ENCODE data around the gene TESPA1. TPM values are rescaled to one million over a fixed set of nuclear protein-coding genes. Genes with fewer than 3 reads are reported as not detected.

TESPA1 gene
- total RNA-seq, 1 experiment from 2014 or later = not detected

GRCh38 chr12:54926246-54926645 is 58.3 kb downstream of the TESPA1 start:
- peaks cover 16% of the 10 kb centered on the region for H3K9me3 Mint-ChIP-seq (ENCODE audit: low read depth, unreplicated experiment)
- CTCF ChIA-PET = no interaction called here
- intact Hi-C loops (cut with micrococcal nuclease; ENCODE audit: unreplicated experiment) = no loop called here
- H3K36me3 Mint-ChIP-seq (ENCODE audit: insufficient read depth, unreplicated experiment) = no peaks in the 10 kb centered on the region
- H3K4me3 Mint-ChIP-seq (ENCODE audit: low read depth, unreplicated experiment) = no peak overlapping the region
- TF ChIP-seq, protein P1, sequence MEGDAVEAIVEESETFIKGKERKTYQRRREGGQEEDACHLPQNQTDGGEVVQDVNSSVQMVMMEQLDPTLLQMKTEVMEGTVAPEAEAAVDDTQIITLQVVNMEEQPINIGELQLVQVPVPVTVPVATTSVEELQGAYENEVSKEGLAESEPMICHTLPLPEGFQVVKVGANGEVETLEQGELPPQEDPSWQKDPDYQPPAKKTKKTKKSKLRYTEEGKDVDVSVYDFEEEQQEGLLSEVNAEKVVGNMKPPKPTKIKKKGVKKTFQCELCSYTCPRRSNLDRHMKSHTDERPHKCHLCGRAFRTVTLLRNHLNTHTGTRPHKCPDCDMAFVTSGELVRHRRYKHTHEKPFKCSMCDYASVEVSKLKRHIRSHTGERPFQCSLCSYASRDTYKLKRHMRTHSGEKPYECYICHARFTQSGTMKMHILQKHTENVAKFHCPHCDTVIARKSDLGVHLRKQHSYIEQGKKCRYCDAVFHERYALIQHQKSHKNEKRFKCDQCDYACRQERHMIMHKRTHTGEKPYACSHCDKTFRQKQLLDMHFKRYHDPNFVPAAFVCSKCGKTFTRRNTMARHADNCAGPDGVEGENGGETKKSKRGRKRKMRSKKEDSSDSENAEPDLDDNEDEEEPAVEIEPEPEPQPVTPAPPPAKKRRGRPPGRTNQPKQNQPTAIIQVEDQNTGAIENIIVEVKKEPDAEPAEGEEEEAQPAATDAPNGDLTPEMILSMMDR (IDR thresholded peaks at IDR 0.05; ENCODE audit: unreplicated experiment) = no peak
- no TSS peak for BruUV-seq (replicated peaks)
- H3K27ac Mint-ChIP-seq (ENCODE audit: unreplicated experiment) = no peak overlapping the region
- H3K4me1 Mint-ChIP-seq (ENCODE audit: low read depth, unreplicated experiment) = no peaks in the 10 kb centered on the region
- no peaks in the 10 kb centered on the region for H3K27me3 Mint-ChIP-seq (ENCODE audit: unreplicated experiment)
- DNase-seq = no peak

DNA sequence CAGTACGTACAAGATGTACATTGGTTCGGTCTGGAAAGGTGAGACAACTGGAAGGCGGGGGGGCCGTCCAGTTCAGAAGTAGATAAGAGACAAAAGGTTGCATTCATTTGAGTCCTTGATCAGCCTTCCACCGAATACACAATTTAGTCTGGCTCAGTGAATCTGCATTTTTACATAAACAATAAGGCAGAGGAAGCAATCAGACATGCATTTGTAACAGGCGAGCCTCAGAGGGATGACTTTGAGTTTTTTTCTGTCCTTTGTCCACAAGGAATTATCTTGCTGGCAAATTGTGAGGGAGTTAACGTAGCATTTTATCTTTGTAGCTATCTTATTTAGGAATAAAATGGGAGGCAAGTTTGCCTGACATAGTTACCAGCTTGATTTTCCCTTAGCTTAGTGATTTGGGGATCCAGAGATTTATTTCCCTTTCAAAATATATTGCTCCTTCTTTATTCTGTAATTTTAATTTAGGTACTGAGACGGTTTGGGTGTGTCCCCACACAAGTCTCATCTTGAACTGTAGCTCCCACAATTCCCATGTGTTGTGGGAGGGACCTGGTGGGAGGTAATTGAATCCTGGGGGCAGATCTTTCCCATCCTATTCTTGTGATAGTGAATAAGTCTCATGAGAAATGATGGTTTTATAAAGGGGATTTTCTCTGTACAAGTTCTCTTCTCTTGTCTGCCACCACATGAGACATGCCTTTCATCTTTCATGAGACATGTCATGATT is 59.4 kb downstream of the TESPA1 start:
- Mint-ChIP-seq H3K9me3 (ENCODE audit: low read depth, unreplicated experiment) (peaks cover 8% of the 10 kb centered on the region), H3K36me3 (ENCODE audit: insufficient read depth, unreplicated experiment) (no peaks in the 10 kb centered on the region), H3K4me1 (ENCODE audit: low read depth, unreplicated experiment) (no peaks in the 10 kb centered on the region), H3K27me3 (ENCODE audit: unreplicated experiment) (no peaks in the 10 kb centered on the region), H3K27ac (ENCODE audit: unreplicated experiment) (no peak overlapping the region), H3K4me3 (ENCODE audit: low read depth, unreplicated experiment) (no peak overlapping the region)
- DNase-seq = no peak
- no TSS peak for BruUV-seq (replicated peaks)
- CTCF ChIA-PET = no interaction called here
- intact Hi-C loops (cut with micrococcal nuclease; ENCODE audit: unreplicated experiment) = no loop called here
- TF ChIP-seq, protein P1 (IDR thresholded peaks at IDR 0.05; ENCODE audit: unreplicated experiment) = no peak

DNA sequence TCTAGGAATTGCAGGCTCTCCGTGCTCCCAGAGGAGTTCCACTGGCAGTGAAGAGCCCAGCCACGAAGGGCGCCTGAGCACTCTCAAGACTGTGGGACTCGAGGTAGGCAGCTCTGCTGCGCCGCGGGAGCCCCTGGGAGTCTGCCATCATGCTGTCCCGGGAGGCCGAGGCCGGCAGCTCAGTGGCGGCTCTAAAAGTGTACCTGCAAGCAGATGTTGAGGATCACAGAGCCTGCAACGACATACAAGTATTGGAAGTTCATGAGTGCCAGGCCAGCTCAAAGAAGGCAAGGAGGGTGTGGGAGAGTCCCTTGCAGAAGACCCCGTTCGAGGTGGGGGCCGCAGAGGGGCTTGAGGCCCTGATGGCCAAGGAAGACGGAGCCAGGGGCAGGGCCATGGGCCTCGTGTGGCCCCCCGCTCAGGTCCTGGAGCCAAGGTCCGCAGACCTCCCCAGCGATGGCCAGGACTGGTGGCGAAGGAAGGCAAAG is 67.5 kb downstream of the TESPA1 start:
- H3K27me3 Mint-ChIP-seq (ENCODE audit: unreplicated experiment) = peaks cover 33% of the 10 kb centered on the region
- no peaks in the 10 kb centered on the region for H3K9me3 Mint-ChIP-seq (ENCODE audit: low read depth, unreplicated experiment)
- no peak overlapping the region for H3K4me3 Mint-ChIP-seq (ENCODE audit: low read depth, unreplicated experiment)
- no peak for DNase-seq
- intact Hi-C loops (cut with micrococcal nuclease; ENCODE audit: unreplicated experiment) = no loop called here
- TF ChIP-seq, protein P1 (IDR thresholded peaks at IDR 0.05; ENCODE audit: unreplicated experiment) = no peak
- no TSS peak for BruUV-seq (replicated peaks)
- no peaks in the 10 kb centered on the region for H3K36me3 Mint-ChIP-seq (ENCODE audit: insufficient read depth, unreplicated experiment)
- H3K4me1 Mint-ChIP-seq (ENCODE audit: low read depth, unreplicated experiment) = no peaks in the 10 kb centered on the region
- no peak overlapping the region for H3K27ac Mint-ChIP-seq (ENCODE audit: unreplicated experiment)
- CTCF ChIA-PET = no interaction called here

Other genes with a start within 250 kb of the TESPA1 start
- not detected in 2 replicates for gene MUCL1, start 130.2 kb downstream of the TESPA1 start, total RNA-seq (2022)
- not detected in 2 replicates for gene NEUROD4, start 35.2 kb upstream of the TESPA1 start, total RNA-seq (2022)
- not detected in 2 replicates for gene OR9K2, start 141.6 kb upstream of the TESPA1 start, total RNA-seq (2022)
- gene OR10A7, start 236.3 kb upstream of the TESPA1 start, total RNA-seq (2022) = not detected in 2 replicates